GM12878 (cell line): Measurements from ENCODE around the gene USP35. TPM values are rescaled to one million over a fixed set of nuclear protein-coding genes. Genes with fewer than 3 reads are reported as not detected.
A peak's percentile ranks its signal among the peaks of the same experiment; 100 is the strongest.

Experiments
- ATAC-seq: fragments of 200-7000 bp; cut with Tn5 transposase; 3 replicates; pipeline ENCODE4 v1.9.1; 2020; ENCODE audit warnings: mild to moderate bottlenecking, moderate library complexity
- BruUV-seq: library from RNA; stranded (reverse); fragments of 400-500 nt; replicated peaks from 2 replicates; lab custom pipeline; 2021; lab: Mats Ljungman, UMichigan
- CTCF ChIA-PET: fragments of 300-600 bp; sonication (Branson Sonifier 250); formaldehyde crosslinking; extraction: SDS; loops from one replicate; lab custom pipeline; 2021; ENCODE audit warnings: inconsistent platforms; lab: Yijun Ruan, JAX
- POLR2A ChIA-PET: fragments of 350-600 bp; formaldehyde crosslinking; extraction: SDS; loops from one replicate; lab custom pipeline; 2021; ENCODE audit warnings: inconsistent platforms; lab: Charles Lee
- RAD21 ChIA-PET: fragments of 300-600 bp; sonication (Branson Sonifier 250); formaldehyde crosslinking; loops from one replicate; lab custom pipeline; 2023; ENCODE audit warnings: antibody characterized with exemption; ENCODE audit not compliant: unreplicated experiment; lab: Charles Lee
- SMC1A ChIA-PET: fragments of 300-600 bp; sonication (Branson Sonifier 250); formaldehyde crosslinking; loops from one replicate; lab custom pipeline; 2023; ENCODE audit not compliant: unreplicated experiment, uncharacterized antibody; lab: Charles Lee
- DNase-seq: peaks from one replicate; pipeline ENCODE4 v3.0.0-alpha.2; 2011; ENCODE audit warnings: low read depth, low spot score
- FAIRE-seq: peaks from 3 replicates; lab custom pipeline; 2011; peaks lifted over from hg19 to GRCh38; lab: Jason Lieb, UNC
- H2AFZ ChIP-seq: 2 replicates; pipeline ENCODE4 v1.6.0; 2011; ENCODE audit warnings: low read depth, low read length, control low read depth; ENCODE audit not compliant: control insufficient read depth
- H3K27ac ChIP-seq: 2 replicates; pipeline ENCODE4 v1.5.1; 2011; ENCODE audit warnings: control low read depth; ENCODE audit not compliant: control insufficient read depth, insufficient read depth
- H3K27me3 ChIP-seq, 2 experiments: replicated peaks in 1 of 2; 2 replicates each; pipeline versions ENCODE4 v1.6.0 to v1.6.1; 2011; ENCODE audit warnings: low read length in 1 of 2; ENCODE audit not compliant: control insufficient read depth in 2 of 2, insufficient read depth in 2 of 2
- H3K36me3 ChIP-seq, 2 experiments: 2 replicates each; pipeline ENCODE4 v1.5.1; 2011; ENCODE audit warnings: low read length in 1 of 2; ENCODE audit not compliant: control insufficient read depth in 2 of 2, insufficient read depth in 2 of 2
- H3K4me1 ChIP-seq: 2 replicates; pipeline ENCODE4 v1.6.1; 2011; ENCODE audit warnings: mild to moderate bottlenecking, low read length, moderate library complexity, mixed read lengths; ENCODE audit not compliant: control insufficient read depth, insufficient read depth
- H3K4me2 ChIP-seq: 2 replicates; pipeline ENCODE4 v1.6.0; 2011; ENCODE audit warnings: control low read depth; ENCODE audit not compliant: control insufficient read depth, insufficient read depth
- H3K4me3 ChIP-seq: fragments of 200-600 bp; sonication (generic); 2 replicates; pipeline ENCODE4 v1.5.1; 2016
- H3K79me2 ChIP-seq: 2 replicates; pipeline ENCODE4 v1.6.0; 2011; ENCODE audit warnings: low read length; ENCODE audit not compliant: control insufficient read depth, insufficient read depth
- H3K9ac ChIP-seq: 2 replicates; pipeline ENCODE4 v1.8.0; 2011; ENCODE audit warnings: low read length, control low read depth, mixed read lengths; ENCODE audit not compliant: control insufficient read depth, insufficient read depth
- H3K9me3 ChIP-seq: replicated peaks from 3 replicates; pipeline ENCODE4 v1.5.1; 2011; ENCODE audit warnings: mild to moderate bottlenecking, low read length; ENCODE audit not compliant: control insufficient read depth, insufficient read depth
- H4K20me1 ChIP-seq: 2 replicates; pipeline ENCODE4 v1.6.0; 2011; ENCODE audit not compliant: control insufficient read depth, insufficient read depth
- RB1 ChIP-seq: fragments of 450-650 bp; formaldehyde crosslinking; IDR thresholded peaks from 2 replicates; pipeline ENCODE4 v1.6.1; 2017; ENCODE audit warnings: mild to moderate bottlenecking, borderline replicate concordance
- YBX1 ChIP-seq: fragments of 450-650 bp; IDR thresholded peaks from 2 replicates; pipeline ENCODE4 v1.6.1; 2016; ENCODE audit warnings: antibody characterized with exemption
- ZNF207 ChIP-seq: fragments of 450-650 bp; IDR thresholded peaks from 2 replicates; pipeline ENCODE4 v1.6.1; 2014; ENCODE audit warnings: antibody characterized with exemption, mild to moderate bottlenecking, borderline replicate concordance
- WGBS: methylation state at CpG from one replicate; pipeline ENCODE4 v1.1.6; 2016; ENCODE audit warnings: low lambda C conversion rate; ENCODE audit not compliant: insufficient replicate concordance, insufficient coverage; ENCODE audit errors: missing lambda C conversion rate; 5-methylcytosine and 5-hydroxymethylcytosine counted together
- in situ Hi-C: fragments of 300-500 bp; cut with MboI; formaldehyde crosslinking; loops from 9 replicates; pipeline ENCODE4 v1.14.3; 2018; ENCODE audit warnings: mixed read lengths
- intact Hi-C: fragments of 100-400 bp; cut with micrococcal nuclease; formaldehyde crosslinking; loops from one replicate; pipeline ENCODE4 v1.14.2; 2022; ENCODE audit not compliant: unreplicated experiment
- polyA plus RNA-seq, 11 experiments: library from polyadenylated mRNA; depleted of rRNA in 4 of 11; unstranded in 6 of 11; stranded (reverse) in 5 of 11; fragments of >200 nt; fragmentation: Nextera tagmentation in 4 of 11; fragmentation: Illumina TruSeq in 1 of 11; extraction: Ambion mirVana in 4 of 11; extraction: Trizol in 1 of 11; gene quantifications; 1 replicate in 1 of 11; 2 replicates in 10 of 11; pipeline versions ENCODE4 v1.2.1 to v1.2.3, GENCODE V29; 2011 to 2016; ENCODE audit warnings: inconsistent platforms in 2 of 11, missing spikeins in 2 of 11, low read depth in 1 of 11
- total RNA-seq, 4 experiments: library from RNA; depleted of rRNA in 3 of 4; stranded (reverse); fragments of >200 nt in 3 of 4; fragmentation: Illumina TruSeq in 1 of 4; extraction: Trizol in 1 of 4; gene quantifications; 2 replicates each; pipeline versions ENCODE4 v1.2.1 to v1.2.3, GENCODE V29; 2013 to 2021
- TF ChIP-seq, protein P1 (sequence below): IDR thresholded peaks from 2 replicates; pipeline ENCODE4 v1.6.1; 2011; ENCODE audit warnings: low read depth, low read length, improper control_type of control experiment, borderline replicate concordance
- TF ChIP-seq, protein P2 (sequence below): IDR thresholded peaks from 2 replicates; pipeline ENCODE4 v1.6.1; 2012; ENCODE audit warnings: low read depth, low read length, improper control_type of control experiment
- TF ChIP-seq, protein P3 (sequence below): fragments of 450-650 bp; IDR thresholded peaks from 2 replicates; pipeline ENCODE4 v1.6.1; 2017; ENCODE audit warnings: mild to moderate bottlenecking, moderate library complexity

USP35 gene
- total and polyA plus RNA-seq, 10 of the 15 experiments (the other 5 are each of a cell fraction or from before 2014, with no cell fraction given), result 0.13 to 6.4 (median 3.1) TPM; not detected in 1

DNA sequence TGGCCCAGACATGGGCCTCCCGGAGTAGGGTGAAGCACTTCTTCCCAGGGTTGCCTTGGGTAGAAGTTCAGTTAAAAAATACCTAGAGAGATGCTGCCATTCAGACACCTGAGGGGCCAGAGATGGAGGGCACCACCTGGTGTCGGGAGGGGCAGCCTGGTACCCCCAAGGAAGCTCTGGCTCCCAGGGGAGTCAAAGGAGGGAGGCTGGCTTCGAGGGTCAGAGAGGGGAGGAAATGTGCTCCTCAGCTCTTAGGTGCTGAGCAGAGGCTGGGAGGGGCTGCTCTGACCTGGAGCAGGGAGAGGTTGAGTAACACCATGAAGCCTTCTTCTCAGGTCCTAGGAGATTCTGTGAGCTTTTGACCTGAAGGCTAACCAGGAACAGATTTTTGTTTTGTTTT lies 1.1 kb downstream of the USP35 start:
- Histone ChIP-seq H3K79me2 (no peaks in the 10 kb centered on the region), H3K4me2 (peak overlapping the region; percentile 78), H3K9me3 (no peaks in the 10 kb centered on the region), H4K20me1 (no peaks in the 10 kb centered on the region)
- ChIA-PET CTCF (interaction anchor here (0.9 to 3.2 kb wide), 3 partner anchors 38 to 375 kb away, joined by 3 to 13 read pairs (median 10); no protein-coding TSS in a partner anchor), POLR2A (interaction anchor here (0.9 to 1.2 kb wide), 2 partner anchors 34 to 194 kb away, joined by 3 read pairs; no protein-coding TSS in a partner anchor), SMC1A (interaction anchor here (1.6 to 2.6 kb wide), 2 partner anchors 51 to 144 kb away, joined by 3 to 20 read pairs; partner anchors contain the start of gene ALG8)
- no peak for DNase-seq
- in situ Hi-C loops, result no loop called here
- TF ChIP-seq, protein P1, sequence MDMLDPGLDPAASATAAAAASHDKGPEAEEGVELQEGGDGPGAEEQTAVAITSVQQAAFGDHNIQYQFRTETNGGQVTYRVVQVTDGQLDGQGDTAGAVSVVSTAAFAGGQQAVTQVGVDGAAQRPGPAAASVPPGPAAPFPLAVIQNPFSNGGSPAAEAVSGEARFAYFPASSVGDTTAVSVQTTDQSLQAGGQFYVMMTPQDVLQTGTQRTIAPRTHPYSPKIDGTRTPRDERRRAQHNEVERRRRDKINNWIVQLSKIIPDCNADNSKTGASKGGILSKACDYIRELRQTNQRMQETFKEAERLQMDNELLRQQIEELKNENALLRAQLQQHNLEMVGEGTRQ, result no peak
- TF ChIP-seq, protein P2, sequence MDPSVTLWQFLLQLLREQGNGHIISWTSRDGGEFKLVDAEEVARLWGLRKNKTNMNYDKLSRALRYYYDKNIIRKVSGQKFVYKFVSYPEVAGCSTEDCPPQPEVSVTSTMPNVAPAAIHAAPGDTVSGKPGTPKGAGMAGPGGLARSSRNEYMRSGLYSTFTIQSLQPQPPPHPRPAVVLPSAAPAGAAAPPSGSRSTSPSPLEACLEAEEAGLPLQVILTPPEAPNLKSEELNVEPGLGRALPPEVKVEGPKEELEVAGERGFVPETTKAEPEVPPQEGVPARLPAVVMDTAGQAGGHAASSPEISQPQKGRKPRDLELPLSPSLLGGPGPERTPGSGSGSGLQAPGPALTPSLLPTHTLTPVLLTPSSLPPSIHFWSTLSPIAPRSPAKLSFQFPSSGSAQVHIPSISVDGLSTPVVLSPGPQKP, result no peak
- no peak for TF ChIP-seq YBX1
- TF ChIP-seq, protein P3, sequence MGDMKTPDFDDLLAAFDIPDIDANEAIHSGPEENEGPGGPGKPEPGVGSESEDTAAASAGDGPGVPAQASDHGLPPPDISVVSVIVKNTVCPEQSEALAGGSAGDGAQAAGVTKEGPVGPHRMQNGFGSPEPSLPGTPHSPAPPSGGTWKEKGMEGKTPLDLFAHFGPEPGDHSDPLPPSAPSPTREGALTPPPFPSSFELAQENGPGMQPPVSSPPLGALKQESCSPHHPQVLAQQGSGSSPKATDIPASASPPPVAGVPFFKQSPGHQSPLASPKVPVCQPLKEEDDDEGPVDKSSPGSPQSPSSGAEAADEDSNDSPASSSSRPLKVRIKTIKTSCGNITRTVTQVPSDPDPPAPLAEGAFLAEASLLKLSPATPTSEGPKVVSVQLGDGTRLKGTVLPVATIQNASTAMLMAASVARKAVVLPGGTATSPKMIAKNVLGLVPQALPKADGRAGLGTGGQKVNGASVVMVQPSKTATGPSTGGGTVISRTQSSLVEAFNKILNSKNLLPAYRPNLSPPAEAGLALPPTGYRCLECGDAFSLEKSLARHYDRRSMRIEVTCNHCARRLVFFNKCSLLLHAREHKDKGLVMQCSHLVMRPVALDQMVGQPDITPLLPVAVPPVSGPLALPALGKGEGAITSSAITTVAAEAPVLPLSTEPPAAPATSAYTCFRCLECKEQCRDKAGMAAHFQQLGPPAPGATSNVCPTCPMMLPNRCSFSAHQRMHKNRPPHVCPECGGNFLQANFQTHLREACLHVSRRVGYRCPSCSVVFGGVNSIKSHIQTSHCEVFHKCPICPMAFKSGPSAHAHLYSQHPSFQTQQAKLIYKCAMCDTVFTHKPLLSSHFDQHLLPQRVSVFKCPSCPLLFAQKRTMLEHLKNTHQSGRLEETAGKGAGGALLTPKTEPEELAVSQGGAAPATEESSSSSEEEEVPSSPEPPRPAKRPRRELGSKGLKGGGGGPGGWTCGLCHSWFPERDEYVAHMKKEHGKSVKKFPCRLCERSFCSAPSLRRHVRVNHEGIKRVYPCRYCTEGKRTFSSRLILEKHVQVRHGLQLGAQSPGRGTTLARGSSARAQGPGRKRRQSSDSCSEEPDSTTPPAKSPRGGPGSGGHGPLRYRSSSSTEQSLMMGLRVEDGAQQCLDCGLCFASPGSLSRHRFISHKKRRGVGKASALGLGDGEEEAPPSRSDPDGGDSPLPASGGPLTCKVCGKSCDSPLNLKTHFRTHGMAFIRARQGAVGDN, result no peak
- no peak for TF ChIP-seq RB1
- TF ChIP-seq ZNF207, result no peak
- TF ChIP-seq, all 136 proteins: peak for 0
- ATAC-seq (no peak), FAIRE-seq (no peak)
- H2AFZ ChIP-seq, result peak overlapping the region; percentile 34; the same call in 1 of the 2 replicates
- H3K9ac ChIP-seq, result no peak overlapping the region
- peak overlapping the region; percentile 82; the same call in 1 of the 2 replicates for H3K4me3 ChIP-seq
- no peak overlapping the region for H3K27ac ChIP-seq
- no peaks in the 10 kb centered on the region for H3K36me3 ChIP-seq
- intact Hi-C loops, result loop anchor here (2.0 to 10.0 kb wide), 2 partner anchors 33 to 195 kb away; partner anchors contain the start of gene INTS4
- 25% methylated on average over 3 of the region's 3 CpGs for WGBS
- BruUV-seq, result no TSS peak
- RAD21 ChIA-PET, result interaction anchor here (0.5 to 2.5 kb wide), 5 partner anchors 48 to 335 kb away, joined by 3 to 8 read pairs (median 3); partner anchors contain the start of gene ALG8
- peaks cover 14% of the 10 kb centered on the region for H3K4me1 ChIP-seq
- no peaks in the 10 kb centered on the region for H3K27me3 ChIP-seq
